CD4-positive, CD25-positive, alpha-beta regulatory T cell (primary cell): Measurements from ENCODE around the gene RAD51B. TPM values are rescaled to one million over a fixed set of nuclear protein-coding genes. Genes with fewer than 3 reads are reported as not detected.

Experiments
- ATAC-seq, 2 donors: fragments of 150-1000 bp; cut with Tn5 transposase; one replicate each; pipeline ENCODE4 v1.10.0; 2021; ENCODE audit warnings: low read depth in 2 of 2, moderate number of reproducible peaks in 2 of 2, moderate library complexity in 1 of 2
- DNase-seq, 3 donors: peaks; one replicate each; pipeline versions ENCODE4 v3.0.0 to v3.0.0-alpha.2; 2012 to 2022; ENCODE audit warnings: mixed read lengths in 1 of 3
- H3K27ac ChIP-seq: one replicate; pipeline ENCODE4 v1.7.0; 2013; ENCODE audit warnings: mild to moderate bottlenecking, low read length; ENCODE audit not compliant: insufficient read depth, poor library complexity, severe bottlenecking
- H3K27me3 ChIP-seq: one replicate; pipeline ENCODE4 v1.7.0; 2013; ENCODE audit warnings: low read length; ENCODE audit not compliant: control insufficient read depth, insufficient read depth
- H3K36me3 ChIP-seq: one replicate; pipeline ENCODE4 v1.7.0; 2013; ENCODE audit warnings: mild to moderate bottlenecking, low read length, moderate library complexity; ENCODE audit not compliant: control insufficient read depth, insufficient read depth
- H3K4me1 ChIP-seq: 2 replicates; pipeline ENCODE4 v1.7.0; 2013; ENCODE audit warnings: mild to moderate bottlenecking, low read length; ENCODE audit not compliant: insufficient read depth, control insufficient read depth, poor library complexity, severe bottlenecking
- H3K4me3 ChIP-seq: one replicate; pipeline ENCODE4 v1.7.0; 2013; ENCODE audit warnings: low read depth, mild to moderate bottlenecking, low read length, moderate library complexity
- H3K9me3 ChIP-seq, 2 experiments: 1 replicate in 1 of 2; 2 replicates in 1 of 2; pipeline ENCODE4 v1.7.0; 2013; ENCODE audit warnings: low read length in 2 of 2, mild to moderate bottlenecking in 1 of 2, moderate library complexity in 1 of 2; ENCODE audit not compliant: control insufficient read depth in 2 of 2
- H3K27ac Mint-ChIP-seq, 3 donors: one replicate each; pipeline ENCODE4 v1.8.0; 2020 to 2022; ENCODE audit warnings: mild to moderate bottlenecking in 3 of 3, mixed read lengths in 3 of 3, moderate library complexity in 2 of 3
- H3K27me3 Mint-ChIP-seq: one replicate; pipeline ENCODE4 v1.8.0; 2022; ENCODE audit warnings: mild to moderate bottlenecking, mixed read lengths
- H3K36me3 Mint-ChIP-seq: one replicate; pipeline ENCODE4 v1.8.0; 2020; ENCODE audit warnings: mixed read lengths
- H3K4me1 Mint-ChIP-seq, 4 donors: one replicate each; pipeline ENCODE4 v1.8.0; 2020 to 2022; ENCODE audit warnings: mixed read lengths in 4 of 4, mild to moderate bottlenecking in 1 of 4
- H3K4me3 Mint-ChIP-seq, 4 donors: one replicate each; pipeline ENCODE4 v1.8.0; 2020 to 2022; ENCODE audit warnings: mild to moderate bottlenecking in 4 of 4, mixed read lengths in 4 of 4, moderate library complexity in 3 of 4
- H3K9me3 Mint-ChIP-seq, 7 donors: one replicate each; pipeline ENCODE4 v1.8.0; 2020 to 2022; ENCODE audit warnings: mixed read lengths in 7 of 7, mild to moderate bottlenecking in 3 of 7, moderate library complexity in 2 of 7
- polyA plus RNA-seq, 4 donors: library from polyadenylated mRNA; unstranded; fragments of 300-500 nt; fragmentation: Illumina TruSeq; gene quantifications; one replicate each; pipeline ENCODE4 v1.2.3, GENCODE V29; 2021
- total RNA-seq: library from RNA; stranded (reverse); gene quantifications from one replicate; pipeline ENCODE4 v1.2.3, GENCODE V29; 2022

The RAD51B gene
- total and polyA plus RNA-seq, 5 donors from 2014 or later, result 19.1 to 40.2 (median 28.1) TPM

DNA sequence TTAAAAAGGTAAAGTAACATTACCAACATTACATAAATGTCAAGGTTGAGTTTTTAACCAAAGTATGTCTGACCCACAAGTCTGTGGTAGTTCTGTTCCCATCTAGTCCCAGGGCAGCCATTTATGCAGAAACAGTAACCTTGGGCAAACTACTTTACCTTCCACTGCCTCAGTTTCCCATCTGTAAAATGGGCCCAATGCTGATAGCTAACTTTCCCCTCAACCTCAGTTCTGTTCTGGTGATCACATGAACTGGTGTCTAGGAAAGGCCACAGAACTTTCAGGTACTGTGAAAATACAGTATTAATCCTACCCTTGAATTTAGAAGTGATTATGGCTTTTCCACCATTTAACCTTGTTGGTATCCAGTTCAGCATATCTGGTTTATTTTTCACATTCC, 859.7 kb downstream of the RAD51B start:
- Mint-ChIP-seq H3K9me3 (no peaks in the 10 kb centered on the region), H3K27ac (peak overlapping the region in 1 of 3 donors; percentile 29), H3K36me3 (no peaks in the 10 kb centered on the region), H3K4me3 (no peak overlapping the region), H3K4me1 (peaks cover 14 to 40% (median 28%) of the 10 kb centered on the region in 4 donors), H3K27me3 (no peaks in the 10 kb centered on the region)
- no peaks in the 10 kb centered on the region for H3K36me3 ChIP-seq
- no peak for DNase-seq
- H3K27ac ChIP-seq, result no peak overlapping the region
- no peak overlapping the region for H3K4me3 ChIP-seq
- H3K27me3 ChIP-seq, result no peaks in the 10 kb centered on the region
- peaks cover 32% of the 10 kb centered on the region for H3K4me1 ChIP-seq
- ATAC-seq, result no peak
- H3K9me3 ChIP-seq, result no peaks in the 10 kb centered on the region

DNA sequence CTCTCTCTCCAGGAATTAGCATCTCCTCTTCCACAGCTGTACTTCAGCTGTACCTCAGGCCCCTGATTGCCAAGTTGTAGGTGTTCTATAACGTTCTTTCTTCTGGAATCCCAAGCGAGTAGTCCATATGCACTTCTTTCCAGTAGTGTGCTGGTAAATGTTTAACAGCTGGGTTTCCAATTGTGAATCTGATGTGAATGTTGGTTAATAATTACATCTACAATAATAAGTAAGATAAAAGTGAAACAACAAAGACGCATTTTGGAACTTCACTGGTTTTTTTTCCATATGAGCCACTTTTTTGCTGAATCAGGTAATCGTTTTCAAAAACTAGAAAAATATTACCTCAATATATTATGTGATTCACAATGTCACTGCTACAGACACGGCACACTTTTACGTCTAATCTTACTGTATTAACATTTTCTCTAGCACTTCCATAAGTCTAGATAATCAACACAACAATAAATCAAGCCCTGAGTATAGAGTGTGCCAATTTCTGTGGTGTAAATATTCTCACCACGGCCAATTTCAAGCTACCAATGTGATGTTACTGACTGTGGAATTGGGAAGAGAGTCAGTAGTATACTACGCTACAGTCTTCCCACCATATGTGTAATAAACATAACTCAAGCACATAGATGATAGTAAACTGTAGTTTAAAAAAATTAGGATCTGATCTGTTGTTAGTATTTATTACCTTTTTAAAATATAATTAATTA, 860.3 kb downstream of the RAD51B start:
- peaks cover 14 to 46% (median 34%) of the 10 kb centered on the region in 4 donors for H3K4me1 Mint-ChIP-seq
- H3K9me3 Mint-ChIP-seq, result no peaks in the 10 kb centered on the region
- H3K36me3 Mint-ChIP-seq, result no peaks in the 10 kb centered on the region
- no peaks in the 10 kb centered on the region for H3K27me3 Mint-ChIP-seq
- Histone ChIP-seq H3K36me3 (no peaks in the 10 kb centered on the region), H3K4me3 (no peak overlapping the region), H3K27ac (no peak overlapping the region), H3K27me3 (no peaks in the 10 kb centered on the region), H3K9me3 (no peaks in the 10 kb centered on the region), H3K4me1 (peaks cover 38% of the 10 kb centered on the region)
- H3K4me3 Mint-ChIP-seq, result no peak overlapping the region
- ATAC-seq (no peak), DNase-seq (no peak)
- H3K27ac Mint-ChIP-seq, result no peak overlapping the region

DNA sequence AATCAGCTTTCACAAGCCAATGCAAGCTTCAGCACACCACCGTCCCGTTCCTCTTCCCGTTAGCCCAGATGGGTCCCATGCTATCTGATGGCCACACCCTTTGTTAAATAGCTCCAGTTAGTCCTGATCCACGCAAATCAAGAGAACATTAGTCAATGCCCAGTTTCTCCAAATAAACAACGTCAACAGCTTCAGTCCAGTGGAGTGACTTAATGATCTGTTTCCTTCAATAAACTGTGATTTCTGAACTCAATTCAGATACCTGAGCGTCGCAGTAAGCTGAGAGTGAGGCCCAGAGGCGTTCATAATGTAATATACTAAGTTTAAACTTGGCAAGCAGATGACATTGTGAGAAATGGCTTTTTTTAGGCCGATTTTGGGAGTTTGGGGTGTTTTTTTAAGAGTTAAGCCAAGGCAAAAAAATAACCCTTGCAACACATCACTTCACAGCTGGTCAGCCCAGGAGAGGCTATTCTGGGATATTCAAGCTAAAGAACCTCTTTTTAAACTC, 861.0 kb downstream of the RAD51B start:
- no peaks in the 10 kb centered on the region for H3K27me3 Mint-ChIP-seq
- Histone ChIP-seq H3K36me3 (no peaks in the 10 kb centered on the region), H3K4me3 (no peak overlapping the region), H3K9me3 (no peaks in the 10 kb centered on the region), H3K27me3 (no peaks in the 10 kb centered on the region), H3K4me1 (peaks cover 45% of the 10 kb centered on the region), H3K27ac (no peak overlapping the region)
- DNase-seq (no peak), ATAC-seq (no peak)
- peak overlapping the region in 2 of 3 donors; percentile 28 to 86 for H3K27ac Mint-ChIP-seq
- H3K4me1 Mint-ChIP-seq, result peaks cover 17 to 53% (median 39%) of the 10 kb centered on the region in 4 donors
- no peaks in the 10 kb centered on the region for H3K9me3 Mint-ChIP-seq
- no peaks in the 10 kb centered on the region for H3K36me3 Mint-ChIP-seq
- H3K4me3 Mint-ChIP-seq, result no peak overlapping the region

DNA sequence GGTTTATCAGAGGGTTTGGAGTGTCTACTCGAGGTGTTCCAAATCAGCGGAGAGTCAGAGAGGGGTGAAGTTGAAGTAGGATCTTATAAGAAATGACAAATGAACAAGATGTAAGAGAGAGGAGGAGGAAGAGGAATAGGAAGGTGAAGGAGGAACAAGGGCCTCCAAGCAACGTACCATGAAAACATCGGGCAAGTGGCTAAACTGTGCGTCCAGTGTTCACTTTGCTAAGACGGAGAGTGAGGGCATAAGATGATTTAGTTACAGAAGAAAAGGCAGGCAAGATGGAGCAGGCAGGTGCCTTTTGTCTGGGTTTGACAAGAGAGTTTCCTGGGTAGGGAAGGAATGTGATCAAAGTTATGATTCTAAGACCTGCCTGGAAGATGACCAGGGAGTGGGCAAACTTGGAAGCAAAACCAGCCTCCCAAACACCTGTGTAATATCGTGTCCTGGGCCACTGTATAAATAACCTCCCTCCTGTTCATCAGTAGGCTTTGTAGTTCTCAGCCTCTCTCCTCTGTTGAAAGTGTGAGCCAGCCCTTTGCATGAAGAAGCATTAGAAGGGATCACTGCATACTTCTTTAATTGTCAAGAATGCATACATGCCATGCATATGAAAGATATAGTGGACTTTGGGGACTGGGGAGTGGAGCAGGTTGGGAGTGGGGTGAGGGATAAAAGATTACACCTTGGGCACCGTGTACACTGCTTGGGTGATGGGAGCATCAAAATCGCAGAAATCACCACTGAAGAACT, 861.9 kb downstream of the RAD51B start:
- Histone ChIP-seq H3K9me3 (no peaks in the 10 kb centered on the region), H3K27ac (peak overlapping the region; percentile 93), H3K4me3 (no peak overlapping the region), H3K36me3 (no peaks in the 10 kb centered on the region), H3K4me1 (peaks cover 53% of the 10 kb centered on the region), H3K27me3 (no peaks in the 10 kb centered on the region)
- ATAC-seq, result no peak
- Mint-ChIP-seq H3K36me3 (no peaks in the 10 kb centered on the region), H3K4me1 (peaks cover 17 to 61% (median 44%) of the 10 kb centered on the region in 4 donors), H3K27me3 (no peaks in the 10 kb centered on the region), H3K27ac (peak overlapping the region; percentile 39 to 97 (median 86)), H3K4me3 (peak overlapping the region in 3 of 4 donors; percentile 41 to 74 (median 67)), H3K9me3 (no peaks in the 10 kb centered on the region)
- DNase-seq, result no peak

DNA sequence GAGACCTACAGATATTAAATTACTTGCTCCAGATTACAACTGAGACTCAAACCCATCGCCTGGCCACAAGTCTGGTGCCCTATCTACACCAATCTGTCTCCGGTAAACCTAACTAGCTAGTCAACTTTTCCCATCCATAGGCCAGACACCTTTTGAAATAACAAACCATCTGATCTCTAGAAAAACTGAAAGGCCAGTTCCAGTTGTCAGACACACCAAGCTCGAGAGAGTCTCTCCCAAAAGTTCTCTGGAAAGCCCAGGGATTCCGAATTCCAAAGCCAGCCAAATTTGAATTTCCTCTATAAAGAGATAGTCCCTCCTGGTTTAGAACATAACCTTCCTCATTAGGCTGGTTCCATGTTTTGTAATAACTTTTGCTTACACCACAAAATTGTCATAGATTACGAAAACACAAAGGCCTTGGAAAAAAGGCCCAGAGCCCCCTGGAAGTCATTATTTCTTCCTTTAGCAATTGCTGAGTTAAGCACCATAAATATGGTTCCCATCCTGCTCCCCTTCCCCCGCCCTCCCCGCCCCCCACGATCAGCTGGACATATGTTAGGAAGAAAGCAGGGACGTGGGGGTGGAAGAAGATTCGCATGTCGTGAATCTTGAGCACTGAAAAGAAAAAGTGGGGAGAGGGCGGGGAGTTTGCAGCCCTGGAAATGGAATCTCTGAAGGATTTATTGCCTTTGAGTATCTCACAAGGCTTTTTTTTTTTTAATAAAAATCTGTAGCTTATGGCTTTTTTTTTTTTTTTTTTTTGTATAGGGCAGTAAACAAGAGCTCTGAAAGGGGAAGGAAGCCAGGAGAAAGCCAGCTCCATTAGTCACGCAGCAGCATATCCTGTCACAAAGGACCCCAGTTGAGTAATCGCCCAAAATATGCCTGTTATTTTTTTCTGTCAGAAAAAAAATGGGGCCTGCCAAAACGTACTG, 862.9 kb downstream of the RAD51B start:
- H3K27ac ChIP-seq, result peak overlapping the region; percentile 93
- H3K27ac Mint-ChIP-seq, result peak overlapping the region; percentile 92 to 99 (median 99)
- H3K27me3 Mint-ChIP-seq, result no peaks in the 10 kb centered on the region
- H3K9me3 ChIP-seq, result no peaks in the 10 kb centered on the region
- no peaks in the 10 kb centered on the region for H3K36me3 Mint-ChIP-seq
- peak in 1 of 3 donors; percentile 83 for DNase-seq
- H3K4me3 Mint-ChIP-seq, result peak overlapping the region; percentile 40 to 69 (median 64)
- H3K4me3 ChIP-seq, result peak overlapping the region; percentile 46
- no peaks in the 10 kb centered on the region for H3K36me3 ChIP-seq
- H3K27me3 ChIP-seq, result no peaks in the 10 kb centered on the region
- H3K4me1 Mint-ChIP-seq, result peaks cover 17 to 69% (median 47%) of the 10 kb centered on the region in 4 donors
- no peak for ATAC-seq
- peaks cover 53% of the 10 kb centered on the region for H3K4me1 ChIP-seq
- H3K9me3 Mint-ChIP-seq, result no peaks in the 10 kb centered on the region

DNA sequence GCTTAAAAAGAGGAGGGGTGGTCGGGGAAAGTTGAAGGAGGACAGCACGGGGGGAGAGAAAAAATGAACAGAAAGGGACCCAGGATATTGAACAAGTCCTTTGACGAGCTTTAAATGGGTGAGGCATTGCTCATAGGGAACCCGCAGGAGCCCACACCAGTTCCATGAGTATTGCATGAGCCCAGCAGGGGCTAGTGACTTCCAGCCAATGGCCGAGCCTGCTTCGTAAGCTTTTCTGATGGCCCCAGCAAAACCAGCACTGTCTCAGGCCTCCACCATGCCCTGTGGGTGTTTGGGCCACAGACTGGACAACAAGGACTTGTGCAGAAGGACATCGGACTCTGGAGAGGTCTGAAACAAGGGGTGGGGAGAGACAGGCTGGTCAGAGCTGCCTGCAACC, 863.7 kb downstream of the RAD51B start:
- DNase-seq (no peak), ATAC-seq (no peak)
- Histone ChIP-seq H3K27ac (peak overlapping the region; percentile 93), H3K9me3 (no peaks in the 10 kb centered on the region), H3K27me3 (no peaks in the 10 kb centered on the region), H3K36me3 (no peaks in the 10 kb centered on the region), H3K4me1 (peaks cover 53% of the 10 kb centered on the region), H3K4me3 (no peak overlapping the region)
- Mint-ChIP-seq H3K4me3 (peak overlapping the region in 3 of 4 donors; percentile 60 to 69 (median 62)), H3K36me3 (no peaks in the 10 kb centered on the region), H3K27me3 (no peaks in the 10 kb centered on the region), H3K27ac (peak overlapping the region; percentile 92 to 99 (median 99)), H3K4me1 (peaks cover 13 to 72% (median 50%) of the 10 kb centered on the region in 4 donors), H3K9me3 (no peaks in the 10 kb centered on the region)
